ENCODE data around the gene PCSK2. TPM values are rescaled to one million over a fixed set of nuclear protein-coding genes. Genes with fewer than 3 reads are reported as not detected.

Gene PCSK2
- total RNA-seq, 1 donor: not detected

DNA sequence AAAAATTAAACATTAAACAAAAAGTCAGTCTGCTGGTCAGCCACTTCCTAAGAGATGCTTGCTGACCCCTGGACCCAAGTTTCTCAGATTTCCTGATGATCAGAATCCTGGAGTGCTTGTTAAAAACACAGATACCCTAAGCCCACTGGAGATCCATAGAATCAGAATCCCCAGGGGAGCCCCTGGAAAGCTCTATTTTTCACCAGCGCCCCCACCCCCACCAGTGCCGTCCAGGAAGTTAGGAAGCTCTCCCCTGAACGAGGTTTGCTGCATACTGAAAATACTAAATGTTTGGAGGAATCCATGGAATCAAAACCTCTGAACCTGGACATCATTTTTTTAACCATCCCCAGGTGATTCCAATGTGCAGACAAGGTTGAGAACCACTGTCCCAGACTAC lies 235.1 kb downstream of the PCSK2 start:
- no peaks in the 10 kb centered on the region for H3K36me3 ChIP-seq (ENCODE audit: insufficient read depth, low read length)
- no peaks in the 10 kb centered on the region for H4K20me1 ChIP-seq (ENCODE audit: insufficient read depth, low read length)
- H2AFZ ChIP-seq (ENCODE audit: low read length): no peak overlapping the region
- H3K27me3 ChIP-seq (ENCODE audit: insufficient read depth, low read length): no peaks in the 10 kb centered on the region
- H3K9me3 ChIP-seq (ENCODE audit: low read depth, low read length): no peaks in the 10 kb centered on the region
- H3K79me2 ChIP-seq (ENCODE audit: insufficient read depth, low read length): no peaks in the 10 kb centered on the region
- no peaks in the 10 kb centered on the region for H3K4me1 ChIP-seq (ENCODE audit: insufficient read depth, low read length)
- no peak overlapping the region for H3K4me2 ChIP-seq (ENCODE audit: insufficient read depth, low read length)
- H3K4me3 ChIP-seq (ENCODE audit: insufficient read depth, low read length): no peak overlapping the region
- H3K27ac ChIP-seq (ENCODE audit: low read depth, low read length): no peak overlapping the region
- DNase-seq (ENCODE audit: insufficient read length, low spot score, missing footprints): no peak
- TF ChIP-seq, protein P1, sequence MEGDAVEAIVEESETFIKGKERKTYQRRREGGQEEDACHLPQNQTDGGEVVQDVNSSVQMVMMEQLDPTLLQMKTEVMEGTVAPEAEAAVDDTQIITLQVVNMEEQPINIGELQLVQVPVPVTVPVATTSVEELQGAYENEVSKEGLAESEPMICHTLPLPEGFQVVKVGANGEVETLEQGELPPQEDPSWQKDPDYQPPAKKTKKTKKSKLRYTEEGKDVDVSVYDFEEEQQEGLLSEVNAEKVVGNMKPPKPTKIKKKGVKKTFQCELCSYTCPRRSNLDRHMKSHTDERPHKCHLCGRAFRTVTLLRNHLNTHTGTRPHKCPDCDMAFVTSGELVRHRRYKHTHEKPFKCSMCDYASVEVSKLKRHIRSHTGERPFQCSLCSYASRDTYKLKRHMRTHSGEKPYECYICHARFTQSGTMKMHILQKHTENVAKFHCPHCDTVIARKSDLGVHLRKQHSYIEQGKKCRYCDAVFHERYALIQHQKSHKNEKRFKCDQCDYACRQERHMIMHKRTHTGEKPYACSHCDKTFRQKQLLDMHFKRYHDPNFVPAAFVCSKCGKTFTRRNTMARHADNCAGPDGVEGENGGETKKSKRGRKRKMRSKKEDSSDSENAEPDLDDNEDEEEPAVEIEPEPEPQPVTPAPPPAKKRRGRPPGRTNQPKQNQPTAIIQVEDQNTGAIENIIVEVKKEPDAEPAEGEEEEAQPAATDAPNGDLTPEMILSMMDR (IDR thresholded peaks at IDR 0.05; ENCODE audit: extremely low read depth, low read depth, low read length): no peak

DNA sequence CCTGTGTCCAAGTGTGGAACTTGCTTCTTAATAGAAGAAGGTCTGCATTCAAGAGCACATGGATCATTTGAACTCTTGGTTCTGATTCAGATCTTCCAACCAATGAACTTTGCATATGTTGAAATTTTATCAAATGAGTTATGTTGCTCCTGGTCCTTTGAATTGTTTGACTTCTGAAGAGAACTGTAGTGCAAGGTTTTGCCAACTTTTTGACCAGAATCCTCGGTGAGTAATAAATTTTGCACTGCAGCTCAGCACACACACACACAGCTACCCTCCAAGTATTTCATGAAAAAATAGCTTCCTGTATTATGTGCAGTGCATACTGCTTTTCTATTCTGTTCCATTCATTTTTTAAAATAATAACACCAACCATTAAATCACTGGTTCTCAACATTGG lies 236.9 kb downstream of the PCSK2 start:
- H4K20me1 ChIP-seq (ENCODE audit: insufficient read depth, low read length): no peaks in the 10 kb centered on the region
- H3K9me3 ChIP-seq (ENCODE audit: low read depth, low read length): no peaks in the 10 kb centered on the region
- no peaks in the 10 kb centered on the region for H3K79me2 ChIP-seq (ENCODE audit: insufficient read depth, low read length)
- H3K27ac ChIP-seq (ENCODE audit: low read depth, low read length): no peak overlapping the region
- no peaks in the 10 kb centered on the region for H3K4me1 ChIP-seq (ENCODE audit: insufficient read depth, low read length)
- no peaks in the 10 kb centered on the region for H3K36me3 ChIP-seq (ENCODE audit: insufficient read depth, low read length)
- no peaks in the 10 kb centered on the region for H3K27me3 ChIP-seq (ENCODE audit: insufficient read depth, low read length)
- no peak for DNase-seq (ENCODE audit: insufficient read length, low spot score, missing footprints)
- H3K4me2 ChIP-seq (ENCODE audit: insufficient read depth, low read length): no peak overlapping the region
- H3K4me3 ChIP-seq (ENCODE audit: insufficient read depth, low read length): no peak overlapping the region
- TF ChIP-seq, protein P1 (IDR thresholded peaks at IDR 0.05; ENCODE audit: extremely low read depth, low read depth, low read length): no peak
- H2AFZ ChIP-seq (ENCODE audit: low read length): no peak overlapping the region

DNA sequence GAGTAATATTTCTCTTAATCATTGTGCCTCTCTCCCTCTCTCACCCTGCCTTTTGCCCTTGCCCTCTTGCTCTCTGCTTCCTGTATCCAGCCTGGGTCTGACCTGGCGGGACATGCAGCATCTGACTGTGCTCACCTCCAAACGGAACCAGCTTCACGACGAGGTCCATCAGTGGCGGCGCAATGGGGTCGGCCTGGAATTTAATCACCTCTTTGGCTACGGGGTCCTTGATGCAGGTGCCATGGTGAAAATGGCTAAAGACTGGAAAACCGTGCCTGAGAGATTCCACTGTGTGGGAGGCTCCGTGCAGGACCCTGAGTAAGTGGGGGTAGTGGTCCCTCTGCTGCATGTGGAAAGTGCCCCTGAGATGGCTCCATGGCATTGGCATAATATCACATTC lies 238.4 kb downstream of the PCSK2 start:
- Histone ChIP-seq H3K4me3 (ENCODE audit: insufficient read depth, low read length) (no peak overlapping the region), H3K27ac (ENCODE audit: low read depth, low read length) (no peak overlapping the region), H3K36me3 (ENCODE audit: insufficient read depth, low read length) (no peaks in the 10 kb centered on the region), H3K27me3 (ENCODE audit: insufficient read depth, low read length) (no peaks in the 10 kb centered on the region), H3K9me3 (ENCODE audit: low read depth, low read length) (no peaks in the 10 kb centered on the region), H3K4me1 (ENCODE audit: insufficient read depth, low read length) (no peaks in the 10 kb centered on the region), H3K4me2 (ENCODE audit: insufficient read depth, low read length) (no peak overlapping the region), H3K79me2 (ENCODE audit: insufficient read depth, low read length) (no peaks in the 10 kb centered on the region), H4K20me1 (ENCODE audit: insufficient read depth, low read length) (no peaks in the 10 kb centered on the region), H2AFZ (ENCODE audit: low read length) (no peak overlapping the region)
- TF ChIP-seq, protein P1 (IDR thresholded peaks at IDR 0.05; ENCODE audit: extremely low read depth, low read depth, low read length): no peak
- no peak for DNase-seq (ENCODE audit: insufficient read length, low spot score, missing footprints)

DNA sequence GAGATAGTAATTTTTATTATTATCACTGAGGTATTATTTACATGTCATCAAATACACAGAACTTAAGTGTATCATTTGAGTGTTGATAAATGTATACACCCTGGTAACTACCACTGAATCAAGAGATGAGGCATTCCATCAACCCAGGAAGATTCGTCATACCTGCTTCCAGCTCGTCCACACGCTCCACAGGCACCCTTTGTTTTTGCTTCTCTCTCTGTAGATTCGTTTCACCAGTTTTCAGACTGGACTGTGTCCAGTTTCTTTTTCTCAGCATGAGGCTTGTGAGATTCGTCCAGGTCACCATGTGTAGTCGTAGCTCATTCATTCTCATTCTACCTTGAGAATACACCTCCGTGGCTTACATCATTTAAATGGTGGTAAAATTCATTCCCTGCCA lies 239.8 kb downstream of the PCSK2 start:
- DNase-seq (ENCODE audit: insufficient read length, low spot score, missing footprints): no peak
- H3K36me3 ChIP-seq (ENCODE audit: insufficient read depth, low read length): no peaks in the 10 kb centered on the region
- no peaks in the 10 kb centered on the region for H3K27me3 ChIP-seq (ENCODE audit: insufficient read depth, low read length)
- no peaks in the 10 kb centered on the region for H3K4me1 ChIP-seq (ENCODE audit: insufficient read depth, low read length)
- H2AFZ ChIP-seq (ENCODE audit: low read length): no peak overlapping the region
- no peak overlapping the region for H3K4me3 ChIP-seq (ENCODE audit: insufficient read depth, low read length)
- TF ChIP-seq, protein P1 (IDR thresholded peaks at IDR 0.05; ENCODE audit: extremely low read depth, low read depth, low read length): no peak
- no peaks in the 10 kb centered on the region for H3K9me3 ChIP-seq (ENCODE audit: low read depth, low read length)
- H4K20me1 ChIP-seq (ENCODE audit: insufficient read depth, low read length): no peaks in the 10 kb centered on the region
- no peak overlapping the region for H3K4me2 ChIP-seq (ENCODE audit: insufficient read depth, low read length)
- H3K27ac ChIP-seq (ENCODE audit: low read depth, low read length): no peak overlapping the region
- no peaks in the 10 kb centered on the region for H3K79me2 ChIP-seq (ENCODE audit: insufficient read depth, low read length)

All from osteoblast (primary cell).